Activated CD4-positive, alpha-beta T cell treated with anti-CD3 and anti-CD28 coated beads, Interleukin-2, amount 50 U/mL, for 48 hours (primary cell): ENCODE results near the gene PKN2.

ENCODE experiments used
- DNase-seq, 2 experiments: peaks; one replicate each; pipeline ENCODE4 v3.0.0-alpha.2; 2020

The PKN2 gene

GRCh38 chr1:88736633-88737248 lies 52.7 kb downstream of the PKN2 start:
- DNase-seq: peak; percentile 23 to 37

- no peak for DNase-seq
Measured at GRCh38 chr1:88737338-88737927, 53.4 kb downstream of the PKN2 start.

- DNase-seq: no peak
Measured at GRCh38 chr1:88740784-88741183, 56.7 kb downstream of the PKN2 start.

GRCh38 chr1:88741413-88741812 lies 57.3 kb downstream of the PKN2 start:
- DNase-seq: no peak

- no peak for DNase-seq
Measured at GRCh38 chr1:88742531-88742930, 58.5 kb downstream of the PKN2 start.

GRCh38 chr1:88744142-88744541 lies 60.1 kb downstream of the PKN2 start:
- DNase-seq: no peak

GRCh38 chr1:88746916-88747315 lies 62.8 kb downstream of the PKN2 start:
- DNase-seq: no peak

- no peak for DNase-seq
Measured at GRCh38 chr1:88751714-88752113, 67.6 kb downstream of the PKN2 start.

GRCh38 chr1:88753506-88753905 lies 69.4 kb downstream of the PKN2 start:
- DNase-seq: no peak

GRCh38 chr1:88763649-88764406 lies 79.8 kb downstream of the PKN2 start:
- no peak for DNase-seq

- DNase-seq: no peak
Measured at GRCh38 chr1:88768187-88768586, 84.1 kb downstream of the PKN2 start.

GRCh38 chr1:88768816-88769215 lies 84.7 kb downstream of the PKN2 start:
- no peak for DNase-seq

- peak in 1 of 2 experiments; percentile 18 for DNase-seq
Measured at GRCh38 chr1:88773540-88774150, 89.6 kb downstream of the PKN2 start.

- peak; percentile 9 to 30 for DNase-seq
Measured at GRCh38 chr1:88774151-88774556, 90.1 kb downstream of the PKN2 start.

GRCh38 chr1:88777604-88778149 lies 93.6 kb downstream of the PKN2 start:
- DNase-seq: no peak

- no peak for DNase-seq
Measured at GRCh38 chr1:88779880-88780279, 95.8 kb downstream of the PKN2 start.

- no peak for DNase-seq
Measured at GRCh38 chr1:88780485-88780884, 96.4 kb downstream of the PKN2 start.

GRCh38 chr1:88783145-88783544 lies 99.1 kb downstream of the PKN2 start:
- DNase-seq: no peak

- no peak for DNase-seq
Measured at GRCh38 chr1:88784551-88784950, 100.5 kb downstream of the PKN2 start.

- DNase-seq: no peak
Measured at GRCh38 chr1:88787023-88787903, 103.2 kb downstream of the PKN2 start.

- DNase-seq: no peak
Measured at GRCh38 chr1:88791192-88791591, 107.1 kb downstream of the PKN2 start.

GRCh38 chr1:88799491-88799890 lies 115.4 kb downstream of the PKN2 start:
- no peak for DNase-seq
